RWPE2 (cell line): ENCODE data around the gene SCUBE2.

Experiments
- ATAC-seq: fragments of 200-7000 bp; cut with Tn5 transposase; 3 replicates; pipeline ENCODE4 v1.9.1; 2021; ENCODE audit warnings: low read depth
- DNase-seq: peaks from one replicate; pipeline ENCODE4 v3.0.0-alpha.2; 2020; ENCODE audit warnings: low spot score
- H3K27ac ChIP-seq: fragments of 450-650 bp; 2 replicates; pipeline ENCODE4 v1.5.1; 2017; ENCODE audit warnings: mild to moderate bottlenecking; ENCODE audit not compliant: poor library complexity, severe bottlenecking
- H3K27me3 ChIP-seq: fragments of 250-450 bp; sonication (Bioruptor Pico); 2 replicates; pipeline ENCODE4 v1.5.1; 2021; ENCODE audit warnings: mild to moderate bottlenecking, moderate library complexity; ENCODE audit not compliant: insufficient read depth, poor library complexity, severe bottlenecking
- H3K36me3 ChIP-seq: fragments of 250-450 bp; sonication (Bioruptor Pico); 2 replicates; pipeline ENCODE4 v1.5.1; 2020; ENCODE audit warnings: low read depth, mild to moderate bottlenecking, moderate library complexity
- H3K4me1 ChIP-seq: fragments of 250-450 bp; sonication (Bioruptor Pico); 2 replicates; pipeline ENCODE4 v1.5.1; 2021; ENCODE audit warnings: mild to moderate bottlenecking, moderate library complexity; ENCODE audit not compliant: insufficient read depth, poor library complexity, severe bottlenecking
- H3K4me3 ChIP-seq: fragments of 250-450 bp; sonication (Bioruptor Pico); 2 replicates; pipeline ENCODE4 v1.5.1; 2021; ENCODE audit warnings: mild to moderate bottlenecking, moderate library complexity; ENCODE audit not compliant: severe bottlenecking
- H3K9me3 ChIP-seq: fragments of 250-450 bp; sonication (Bioruptor Pico); 2 replicates; pipeline ENCODE4 v1.5.1; 2021; ENCODE audit warnings: mild to moderate bottlenecking, moderate library complexity; ENCODE audit not compliant: severe bottlenecking
- TF ChIP-seq, protein P1 (sequence below): fragments of 450-650 bp; IDR thresholded peaks from one replicate; pipeline ENCODE4 v1.5.1; 2017; ENCODE audit warnings: mild to moderate bottlenecking, moderate library complexity; ENCODE audit not compliant: poor library complexity, severe bottlenecking

SCUBE2 gene

DNA sequence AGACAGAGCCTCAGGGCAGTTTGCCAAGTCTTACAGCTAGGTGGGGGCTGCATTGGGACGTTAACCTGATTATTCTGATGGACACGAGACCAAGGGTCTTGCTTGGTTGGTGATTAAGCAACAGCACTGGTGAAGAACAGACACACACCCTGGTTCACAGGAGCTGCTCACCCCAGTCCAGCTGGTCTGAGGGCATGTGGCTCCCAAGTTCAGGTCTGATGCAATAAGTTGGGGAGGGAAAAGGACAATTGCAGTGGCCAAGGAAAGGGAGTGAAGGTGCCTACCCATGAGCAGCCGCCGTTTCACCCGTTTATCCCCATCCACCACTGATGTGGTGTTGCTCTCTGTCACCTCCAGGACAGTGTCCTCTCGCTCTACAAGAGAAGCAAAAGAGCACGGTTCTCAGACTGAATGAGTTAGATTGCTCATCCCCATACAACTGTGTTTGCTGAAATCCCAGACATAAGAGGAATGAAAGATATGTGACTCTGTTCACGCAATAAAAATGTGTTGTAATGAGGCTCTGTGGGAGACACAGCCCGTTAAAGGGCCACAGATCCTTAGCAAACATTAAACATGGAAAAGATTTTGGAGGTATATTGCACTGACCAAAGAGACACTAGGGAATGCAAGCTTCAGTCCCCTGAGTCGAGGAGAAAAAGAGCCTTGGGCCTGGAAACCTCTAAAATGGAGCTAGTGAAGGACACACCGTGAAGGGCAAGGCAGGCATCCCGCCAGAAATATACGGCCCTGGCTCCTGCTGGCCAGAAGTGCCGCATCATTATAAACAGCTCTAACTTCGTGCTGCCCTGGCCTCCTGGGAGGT is 25.6 kb downstream of the SCUBE2 start:
- H3K4me3 ChIP-seq = no peak overlapping the region
- no peaks in the 10 kb centered on the region for H3K9me3 ChIP-seq
- ATAC-seq = no peak

DNA sequence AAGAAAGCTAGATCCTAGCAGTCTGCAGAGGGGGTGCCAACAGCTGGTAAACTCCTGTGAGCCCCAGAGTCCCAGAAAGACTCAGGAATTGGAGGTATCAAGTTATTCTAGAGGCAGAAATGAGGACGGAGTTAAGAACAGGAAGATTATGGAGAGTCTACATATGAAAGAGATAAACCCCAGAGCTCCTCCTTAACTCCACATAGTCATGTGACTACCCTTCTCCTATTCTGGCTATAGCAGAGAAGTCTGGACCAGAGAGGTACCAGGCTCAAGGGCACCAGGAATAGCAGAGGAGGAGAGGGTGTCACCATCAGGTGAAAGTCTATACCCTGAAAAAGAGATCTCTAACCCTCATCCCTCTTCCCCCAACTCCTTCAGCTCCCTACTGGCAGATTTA is 29.6 kb downstream of the SCUBE2 start:
- TF ChIP-seq, protein P1, sequence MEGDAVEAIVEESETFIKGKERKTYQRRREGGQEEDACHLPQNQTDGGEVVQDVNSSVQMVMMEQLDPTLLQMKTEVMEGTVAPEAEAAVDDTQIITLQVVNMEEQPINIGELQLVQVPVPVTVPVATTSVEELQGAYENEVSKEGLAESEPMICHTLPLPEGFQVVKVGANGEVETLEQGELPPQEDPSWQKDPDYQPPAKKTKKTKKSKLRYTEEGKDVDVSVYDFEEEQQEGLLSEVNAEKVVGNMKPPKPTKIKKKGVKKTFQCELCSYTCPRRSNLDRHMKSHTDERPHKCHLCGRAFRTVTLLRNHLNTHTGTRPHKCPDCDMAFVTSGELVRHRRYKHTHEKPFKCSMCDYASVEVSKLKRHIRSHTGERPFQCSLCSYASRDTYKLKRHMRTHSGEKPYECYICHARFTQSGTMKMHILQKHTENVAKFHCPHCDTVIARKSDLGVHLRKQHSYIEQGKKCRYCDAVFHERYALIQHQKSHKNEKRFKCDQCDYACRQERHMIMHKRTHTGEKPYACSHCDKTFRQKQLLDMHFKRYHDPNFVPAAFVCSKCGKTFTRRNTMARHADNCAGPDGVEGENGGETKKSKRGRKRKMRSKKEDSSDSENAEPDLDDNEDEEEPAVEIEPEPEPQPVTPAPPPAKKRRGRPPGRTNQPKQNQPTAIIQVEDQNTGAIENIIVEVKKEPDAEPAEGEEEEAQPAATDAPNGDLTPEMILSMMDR = no peak
- no peak overlapping the region for H3K27ac ChIP-seq
- H3K4me1 ChIP-seq = no peaks in the 10 kb centered on the region

More for the DNA sequence above, 25.6 kb downstream of the SCUBE2 start:
- H3K36me3 ChIP-seq = no peaks in the 10 kb centered on the region
- H3K27me3 ChIP-seq = no peaks in the 10 kb centered on the region
- no peak for DNase-seq
- H3K27ac ChIP-seq = no peak overlapping the region
- H3K4me1 ChIP-seq = no peaks in the 10 kb centered on the region
- TF ChIP-seq, protein P1 = no peak

DNA sequence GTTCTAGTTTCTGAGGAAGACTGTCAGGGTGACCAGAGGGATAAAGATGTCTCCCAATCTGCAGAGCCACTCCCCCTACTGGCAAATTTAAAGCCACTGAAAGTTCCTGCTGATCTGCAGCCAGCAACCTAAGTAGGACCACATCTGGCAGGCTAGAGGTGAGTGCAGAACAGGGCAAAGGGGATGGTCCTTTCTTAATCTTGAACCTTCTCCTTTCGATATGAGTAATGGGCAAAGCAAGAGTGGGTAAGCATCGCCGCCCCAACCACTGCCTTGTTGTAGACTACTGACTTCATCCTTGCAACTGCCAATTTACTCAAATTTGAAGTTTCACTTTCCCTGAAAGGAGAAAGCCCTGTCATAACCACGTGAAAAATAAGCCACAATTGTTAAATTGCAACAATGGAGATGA is 30.7 kb downstream of the SCUBE2 start:
- ATAC-seq = no peak
- Histone ChIP-seq H3K9me3 (no peaks in the 10 kb centered on the region), H3K4me1 (no peaks in the 10 kb centered on the region), H3K4me3 (no peak overlapping the region), H3K36me3 (no peaks in the 10 kb centered on the region), H3K27me3 (no peaks in the 10 kb centered on the region), H3K27ac (no peak overlapping the region)
- TF ChIP-seq, protein P1 = peak; percentile 19
- DNase-seq = no peak

More for the DNA sequence above, 29.6 kb downstream of the SCUBE2 start:
- H3K9me3 ChIP-seq = no peaks in the 10 kb centered on the region
- H3K4me3 ChIP-seq = no peak overlapping the region
- H3K27me3 ChIP-seq = no peaks in the 10 kb centered on the region
- no peak for ATAC-seq
- no peaks in the 10 kb centered on the region for H3K36me3 ChIP-seq
- no peak for DNase-seq

DNA sequence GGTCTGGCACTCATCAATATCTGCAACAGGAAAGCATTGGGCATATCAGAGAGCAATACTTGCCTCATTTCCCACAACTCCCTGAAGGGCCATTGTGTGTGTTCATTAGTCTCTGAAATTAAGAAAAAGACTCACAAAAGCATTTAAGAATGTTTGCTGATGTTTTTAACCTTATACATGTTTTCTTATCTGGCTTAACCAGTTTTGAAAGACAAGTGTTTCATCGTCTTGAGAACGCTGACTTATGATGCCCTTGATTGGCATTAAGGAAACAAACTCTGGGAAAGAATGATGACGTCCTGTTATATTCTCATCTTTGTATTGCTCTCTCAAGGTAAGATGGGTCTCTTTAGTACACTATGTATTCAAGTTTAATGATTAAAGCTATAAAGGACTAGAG is 32.0 kb downstream of the SCUBE2 start:
- ATAC-seq (no peak), DNase-seq (no peak)
- no peaks in the 10 kb centered on the region for H3K4me1 ChIP-seq
- H3K27ac ChIP-seq = no peak overlapping the region
- no peaks in the 10 kb centered on the region for H3K9me3 ChIP-seq
- TF ChIP-seq, protein P1 = no peak
- no peaks in the 10 kb centered on the region for H3K36me3 ChIP-seq
- no peak overlapping the region for H3K4me3 ChIP-seq
- H3K27me3 ChIP-seq = no peaks in the 10 kb centered on the region

DNA sequence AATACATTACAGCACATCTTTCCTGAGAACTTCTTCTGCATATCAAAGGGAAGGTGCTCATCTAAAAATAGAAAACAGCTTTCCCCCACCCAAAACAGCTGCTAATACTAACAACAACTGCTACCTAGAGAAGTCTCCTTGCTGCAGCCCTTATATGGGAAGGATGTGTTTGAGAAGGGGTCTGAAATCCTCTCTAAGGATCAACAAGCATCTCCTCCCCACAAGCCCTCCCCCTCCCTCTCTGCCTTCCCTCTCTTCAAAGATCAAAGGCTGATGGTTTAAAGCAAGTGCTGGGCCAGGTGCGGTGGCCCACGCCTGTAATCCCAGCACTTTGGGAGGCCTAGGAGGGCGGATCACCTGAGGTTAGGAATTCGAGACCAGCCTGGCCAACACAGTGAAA is 33.5 kb downstream of the SCUBE2 start:
- no peak overlapping the region for H3K4me3 ChIP-seq
- DNase-seq (no peak), ATAC-seq (no peak)
- TF ChIP-seq, protein P1 = no peak
- no peaks in the 10 kb centered on the region for H3K36me3 ChIP-seq
- H3K27ac ChIP-seq = no peak overlapping the region
- H3K27me3 ChIP-seq = no peaks in the 10 kb centered on the region
- H3K4me1 ChIP-seq = no peaks in the 10 kb centered on the region
- H3K9me3 ChIP-seq = no peaks in the 10 kb centered on the region
